GM18873 (cell line): ENCODE results near the gene PTGES3.
A peak's percentile ranks its signal among the peaks of the same experiment; 100 is the strongest.
"Not testable (repeated sequence)": the region's sequence is repeated elsewhere in the genome, so short reads cannot be mapped to it uniquely, and the experiment has no call there.

Experiments used
- ATAC-seq: cut with Tn5 transposase; IDR thresholded peaks from one replicate; pipeline ENCODE4 v1.9.1; 2021; ENCODE audit warnings: mild to moderate bottlenecking, moderate library complexity, moderate number of reproducible peaks; ENCODE audit not compliant: unreplicated experiment, low FRiP score

Gene PTGES3

GRCh38 chr12:56688129-56688845 lies at the start of gene PTGES3:
TSS of gene PTGES3 (minus strand) at chr12:56688284. CDS start at chr12:56687999, 285 bp downstream.
- ATAC-seq: peak; percentile 55

DNA sequence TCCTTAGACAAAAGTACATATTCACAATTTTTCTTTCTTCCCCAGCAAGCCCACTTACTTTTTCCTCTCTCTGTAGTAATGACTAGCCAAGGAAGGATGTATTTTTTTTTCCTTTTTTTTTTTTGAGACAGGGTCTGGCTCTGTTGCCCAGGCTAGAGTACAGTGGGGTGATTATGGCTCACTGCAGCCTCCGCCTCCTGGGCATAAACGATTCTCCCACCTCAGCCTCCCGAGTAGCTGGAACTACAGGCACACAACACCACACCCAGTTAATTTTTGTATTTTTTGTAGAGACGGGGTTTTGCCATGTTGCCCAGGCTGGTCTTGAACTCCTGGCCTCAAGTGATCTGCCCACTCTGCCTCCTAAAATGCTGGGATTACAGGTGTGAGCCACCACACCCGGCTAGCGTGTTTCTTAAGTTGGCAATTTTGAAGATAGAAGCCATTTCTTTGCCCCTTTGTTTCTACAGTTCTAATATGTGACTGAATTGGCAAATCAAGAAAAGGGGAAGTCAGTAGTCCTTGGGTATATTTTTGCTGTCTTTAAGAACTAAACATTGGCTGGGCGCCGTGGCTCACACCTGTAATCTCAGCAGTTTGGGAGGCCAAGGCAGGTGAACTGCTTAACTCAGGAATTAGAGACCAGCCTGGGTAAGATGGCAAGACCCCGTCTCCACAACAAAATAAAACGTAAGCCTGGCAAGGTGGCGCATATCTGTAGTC lies 40.2 kb upstream of the PTGES3 start:
- no peak for ATAC-seq

GRCh38 chr12:56726196-56726675 lies 38.2 kb upstream of the PTGES3 start:
- not testable (repeated sequence) for ATAC-seq

- ATAC-seq: no peak
Observed at GRCh38 chr12:56725723-56726102, 37.6 kb upstream of the PTGES3 start.

- peak; percentile 94 for ATAC-seq
Observed at GRCh38 chr12:56724972-56725722, 37.1 kb upstream of the PTGES3 start, which contains the start of gene NACA. TSS of gene NACA (minus strand) at chr12:56725299. CDS start at chr12:56724521, 778 bp downstream.

DNA sequence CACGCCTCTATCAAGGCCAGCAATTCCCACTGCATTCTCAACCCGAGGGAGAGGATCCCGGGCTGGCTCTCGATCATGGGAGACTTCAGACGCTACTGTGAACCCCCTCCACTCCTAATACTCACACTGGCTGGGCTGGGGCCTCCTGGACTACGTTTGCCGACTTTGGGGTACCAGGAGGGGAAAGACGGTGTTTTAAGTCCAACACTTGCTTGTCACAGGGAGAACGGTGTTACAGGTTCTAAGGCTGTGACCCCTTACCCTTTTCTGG lies 36.6 kb upstream of the PTGES3 start:
- ATAC-seq: no peak

DNA sequence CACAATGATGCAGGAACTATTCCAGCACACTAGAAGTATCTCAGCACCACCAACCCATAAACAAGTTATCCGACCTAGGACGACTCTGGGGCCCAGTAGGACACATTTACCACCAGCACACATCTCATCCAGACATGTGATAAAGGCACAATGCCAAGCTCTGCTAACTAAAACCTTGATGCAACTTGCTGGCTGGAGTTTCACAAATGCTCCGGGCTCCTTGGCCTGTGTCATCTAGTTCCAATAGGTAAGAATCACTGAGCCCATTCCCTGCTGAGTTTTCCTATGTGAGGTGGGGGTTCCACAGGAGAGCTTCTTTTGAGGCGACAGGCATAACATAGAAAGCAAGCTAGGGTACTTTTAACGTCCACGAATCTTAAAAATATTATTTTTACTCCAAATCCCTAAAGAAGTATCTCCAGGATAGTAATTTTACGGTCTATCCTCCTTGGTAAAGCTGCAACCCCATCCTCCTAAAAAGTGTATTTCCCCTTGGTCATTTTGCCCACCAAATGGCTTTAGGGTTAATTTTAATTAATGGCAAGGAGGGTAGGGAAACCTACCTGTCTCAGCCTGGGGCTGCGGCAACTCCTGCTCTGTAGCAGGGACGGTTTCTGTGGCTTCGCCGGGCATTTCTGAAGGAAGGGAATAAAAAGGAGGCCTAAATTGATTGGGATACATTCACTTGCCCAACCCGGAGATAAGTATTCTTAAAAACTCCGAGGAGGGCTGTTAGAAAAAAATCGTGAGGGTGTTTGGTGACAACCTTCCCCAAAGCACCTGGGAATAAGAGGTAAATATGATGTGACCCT lies 36.0 kb upstream of the PTGES3 start:
- ATAC-seq: no peak

GRCh38 chr12:56723352-56723751 lies 35.3 kb upstream of the PTGES3 start:
- ATAC-seq: no peak

DNA sequence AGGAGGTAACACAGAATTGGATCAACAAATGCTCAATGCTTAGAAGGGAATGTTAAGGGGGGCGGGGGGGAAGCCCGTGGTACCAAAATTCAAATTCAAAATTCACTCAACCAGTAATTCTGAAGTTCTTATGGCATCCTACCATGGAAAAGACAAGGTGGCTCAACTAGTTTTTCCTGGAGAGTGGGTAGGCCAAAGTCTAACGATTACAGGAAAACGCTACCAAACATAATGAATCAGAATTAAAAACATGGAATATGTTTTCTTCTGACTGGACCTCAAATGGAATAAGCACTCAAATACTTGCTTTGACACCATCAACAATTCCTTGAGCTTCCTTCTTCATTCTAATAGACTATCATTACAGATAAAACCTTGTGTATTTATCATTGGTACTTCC lies 34.7 kb upstream of the PTGES3 start:
- no peak for ATAC-seq

- no peak for ATAC-seq
Observed at GRCh38 chr12:56721721-56722120, 33.6 kb upstream of the PTGES3 start.

GRCh38 chr12:56721216-56721615 lies 33.1 kb upstream of the PTGES3 start:
- ATAC-seq: no peak

DNA sequence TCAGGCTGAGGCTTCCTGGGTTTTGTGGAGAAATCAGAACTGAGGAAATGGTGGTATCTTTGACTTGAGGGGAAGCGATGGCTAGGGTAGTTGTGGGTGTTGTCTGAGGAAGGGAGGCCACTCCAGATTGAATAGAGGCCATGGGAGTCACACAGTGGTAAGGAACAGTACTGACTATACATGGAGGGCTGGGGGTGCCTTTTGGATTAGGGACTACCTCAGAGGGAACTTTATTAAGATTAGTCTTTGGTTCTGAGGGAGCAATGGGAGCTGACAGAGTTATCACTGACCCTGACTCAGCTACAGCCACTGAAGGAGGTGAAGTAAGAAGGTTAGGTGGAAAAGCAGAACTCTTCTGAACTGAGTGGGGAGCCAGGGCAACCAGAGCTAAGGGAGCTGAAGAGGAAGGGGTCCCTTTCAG lies 32.7 kb upstream of the PTGES3 start:
- ATAC-seq: no peak

GRCh38 chr12:56719056-56719455 lies 31.0 kb upstream of the PTGES3 start:
- no peak for ATAC-seq

GRCh38 chr12:56718636-56719035 lies 30.6 kb upstream of the PTGES3 start:
- no peak for ATAC-seq

- ATAC-seq: no peak
Observed at GRCh38 chr12:56718149-56718548, 30.1 kb upstream of the PTGES3 start.

DNA sequence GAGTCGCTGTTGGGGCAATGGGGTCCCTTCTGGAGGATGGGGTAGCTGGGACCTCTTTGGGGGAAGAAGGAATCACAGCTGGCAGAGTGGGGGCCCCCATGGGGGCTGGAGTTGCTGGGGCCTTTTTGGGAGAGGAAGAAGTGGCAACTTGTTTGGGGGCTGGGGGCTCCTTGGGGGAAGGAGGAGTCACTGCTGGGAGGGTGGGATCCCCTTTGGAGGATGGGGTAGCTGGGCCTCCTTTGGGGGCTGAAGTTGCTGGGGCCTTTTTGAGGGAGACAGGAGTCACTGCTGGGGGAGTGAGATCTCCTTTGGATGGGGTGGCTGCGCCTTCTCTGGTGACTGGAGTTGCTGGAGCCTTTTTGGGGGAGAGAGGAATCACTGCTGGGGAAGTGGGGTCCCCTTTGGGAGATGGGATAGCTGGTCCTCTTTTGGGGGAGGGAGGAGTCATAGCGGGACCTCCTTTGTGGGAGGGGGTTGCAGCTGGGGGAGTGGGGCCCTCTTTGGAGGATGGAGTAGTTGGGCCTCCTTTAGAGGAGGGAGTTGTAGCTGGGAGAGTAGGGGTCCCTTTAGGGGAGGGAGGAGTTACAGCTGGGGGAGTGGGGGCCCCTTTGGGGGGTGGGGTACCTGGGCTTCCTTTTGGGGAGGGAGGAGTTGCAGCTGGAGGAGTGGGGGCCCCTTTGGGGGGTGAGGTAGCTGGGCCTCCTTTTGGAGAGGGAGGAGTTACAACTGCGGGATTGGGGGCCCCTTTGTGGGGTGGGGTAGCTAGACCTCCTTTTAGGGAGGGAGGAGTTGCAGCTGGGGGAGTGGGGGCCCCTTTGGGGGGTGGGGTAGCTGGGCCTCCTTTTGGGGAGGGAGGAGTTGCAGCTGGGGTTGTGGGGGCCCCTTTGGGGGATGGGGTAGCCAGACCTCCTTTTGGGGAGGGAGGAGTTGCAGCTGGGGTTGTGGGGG lies 29.1 kb upstream of the PTGES3 start:
- no peak for ATAC-seq

GRCh38 chr12:56716458-56716857 lies 28.4 kb upstream of the PTGES3 start:
- ATAC-seq: no peak

DNA sequence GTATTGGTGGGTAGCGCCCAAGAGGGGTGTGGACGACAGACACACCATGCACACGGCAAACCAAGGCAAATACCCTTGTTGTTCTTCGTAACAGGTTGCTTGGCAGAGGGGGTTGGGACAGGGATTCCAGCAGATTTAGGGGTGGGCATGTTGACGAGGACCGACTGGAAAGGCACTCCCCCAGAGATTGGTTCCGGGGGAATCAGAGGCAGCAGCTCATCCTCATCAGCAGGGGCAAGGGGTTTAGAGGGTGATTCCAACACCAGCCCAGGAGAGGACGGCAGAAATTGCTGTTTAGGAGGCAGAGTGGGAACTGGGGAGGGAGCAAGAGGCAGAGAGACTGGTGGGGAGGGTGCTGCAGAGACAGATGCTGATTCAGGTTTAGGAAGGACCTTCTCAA lies 27.7 kb upstream of the PTGES3 start:
- ATAC-seq: no peak

- ATAC-seq: no peak
Observed at GRCh38 chr12:56714431-56714929, 26.4 kb upstream of the PTGES3 start.
